GM23338 (cell line): ENCODE data around the gene MRGPRG. TPM values are rescaled to one million over a fixed set of nuclear protein-coding genes. Genes with fewer than 3 reads are reported as not detected.

Experiments
- ATAC-seq: fragments of 200-7000 bp; cut with Tn5 transposase; 3 replicates; pipeline ENCODE4 v1.9.1; 2020
- DNase-seq: peaks from one replicate; pipeline ENCODE4 v3.0.0-alpha.2; 2015; ENCODE audit warnings: low spot score
- H2AFZ ChIP-seq: fragments of 200-600 bp; sonication (generic); 2 replicates; pipeline ENCODE4 v1.8.0; 2016; ENCODE audit warnings: antibody characterized with exemption, mild to moderate bottlenecking, moderate library complexity
- H3F3A ChIP-seq: fragments of 200-600 bp; sonication (generic); replicated peaks from 2 replicates; pipeline ENCODE4 v1.8.0; 2017; ENCODE audit warnings: antibody characterized with exemption, mixed run types, low read depth
- H3K27ac ChIP-seq: fragments of 200-600 bp; sonication (generic); 2 replicates; pipeline ENCODE4 v1.6.1; 2016; ENCODE audit warnings: low read depth
- H3K27me3 ChIP-seq: fragments of 200-600 bp; sonication (generic); 2 replicates; pipeline ENCODE4 v1.8.0; 2016; ENCODE audit warnings: mild to moderate bottlenecking, mixed run types, moderate library complexity; ENCODE audit not compliant: insufficient read depth
- H3K36me3 ChIP-seq: fragments of 200-600 bp; sonication (generic); 2 replicates; pipeline ENCODE4 v1.8.0; 2016; ENCODE audit warnings: mild to moderate bottlenecking; ENCODE audit not compliant: insufficient read depth
- H3K4me1 ChIP-seq: fragments of 200-600 bp; sonication (generic); 2 replicates; pipeline ENCODE4 v1.8.0; 2016; ENCODE audit warnings: mild to moderate bottlenecking, moderate library complexity; ENCODE audit not compliant: insufficient read depth
- H3K4me2 ChIP-seq: fragments of 200-600 bp; sonication (generic); 2 replicates; pipeline ENCODE4 v1.7.1; 2017; ENCODE audit warnings: mixed run types
- H3K4me3 ChIP-seq: fragments of 200-600 bp; sonication (generic); 2 replicates; pipeline ENCODE4 v1.6.1; 2016; ENCODE audit warnings: mixed run types
- H3K79me2 ChIP-seq: fragments of 200-600 bp; sonication (generic); replicated peaks from 2 replicates; pipeline ENCODE4 v1.8.0; 2017; ENCODE audit warnings: mild to moderate bottlenecking; ENCODE audit not compliant: insufficient read depth
- H3K9me2 ChIP-seq: fragments of 200-600 bp; sonication (generic); 2 replicates; pipeline ENCODE4 v1.8.0; 2017; ENCODE audit not compliant: insufficient read depth
- H4K20me1 ChIP-seq: fragments of 200-600 bp; sonication (generic); replicated peaks from 2 replicates; pipeline ENCODE4 v1.8.0; 2017; ENCODE audit warnings: mild to moderate bottlenecking; ENCODE audit not compliant: insufficient read depth
- H3K27ac Mint-ChIP-seq: 2 replicates; pipeline ENCODE4 v1.8.0; 2020; ENCODE audit warnings: inconsistent platforms, mild to moderate bottlenecking, moderate library complexity, mixed read lengths
- H3K27me3 Mint-ChIP-seq: 3 replicates; pipeline ENCODE4 v1.8.0; 2022; ENCODE audit warnings: low read depth, mild to moderate bottlenecking, moderate library complexity, mixed read lengths, inconsistent platforms; ENCODE audit not compliant: insufficient read depth, poor library complexity
- H3K36me3 Mint-ChIP-seq: 3 replicates; pipeline ENCODE4 v1.8.0; 2021; ENCODE audit warnings: low read depth, mild to moderate bottlenecking, inconsistent platforms, moderate library complexity, mixed read lengths
- H3K4me1 Mint-ChIP-seq: 3 replicates; pipeline ENCODE4 v1.8.0; 2020; ENCODE audit warnings: mild to moderate bottlenecking, inconsistent platforms, mixed read lengths
- H3K4me3 Mint-ChIP-seq: 3 replicates; pipeline ENCODE4 v1.8.0; 2021; ENCODE audit warnings: moderate library complexity, mild to moderate bottlenecking, inconsistent platforms, mixed read lengths
- H3K9me3 Mint-ChIP-seq: 3 replicates; pipeline ENCODE4 v1.8.0; 2020; ENCODE audit warnings: moderate library complexity, mild to moderate bottlenecking, inconsistent platforms, mixed read lengths
- CREB1 ChIP-seq: fragments of 250-450 bp; sonication (Bioruptor Pico); IDR thresholded peaks from 2 replicates; pipeline ENCODE4 v1.5.0; 2020; ENCODE audit warnings: low read depth, mild to moderate bottlenecking, moderate library complexity
- ETS1 ChIP-seq: IDR thresholded peaks from 2 replicates; pipeline ENCODE4 v1.6.1; 2016; ENCODE audit warnings: antibody characterized with exemption
- EZH2 ChIP-seq: fragments of 200-600 bp; sonication (generic); IDR thresholded peaks from one replicate; pipeline ENCODE4 v1.8.0; 2017; ENCODE audit warnings: antibody characterized with exemption, mild to moderate bottlenecking, low read depth; ENCODE audit not compliant: unreplicated experiment
- EZH2phosphoT487 ChIP-seq: fragments of 200-600 bp; sonication (generic); IDR thresholded peaks from one replicate; pipeline ENCODE4 v1.8.1; 2018; ENCODE audit warnings: antibody characterized with exemption; ENCODE audit not compliant: unreplicated experiment
- JUNB ChIP-seq: IDR thresholded peaks from one replicate; pipeline ENCODE4 v1.6.1; 2016; ENCODE audit warnings: antibody characterized with exemption; ENCODE audit not compliant: unreplicated experiment
- NANOG ChIP-seq: IDR thresholded peaks from 2 replicates; pipeline ENCODE4 v1.6.1; 2016; ENCODE audit warnings: antibody characterized with exemption, borderline replicate concordance
- POLR2AphosphoS5 ChIP-seq: IDR thresholded peaks from 2 replicates; pipeline ENCODE4 v1.6.1; 2016; ENCODE audit warnings: antibody characterized with exemption, low read depth
- REST ChIP-seq: IDR thresholded peaks from one replicate; pipeline ENCODE4 v1.6.1; 2018; ENCODE audit warnings: antibody characterized with exemption; ENCODE audit not compliant: unreplicated experiment
- STAT1 ChIP-seq: IDR thresholded peaks from one replicate; pipeline ENCODE4 v1.6.1; 2016; ENCODE audit warnings: antibody characterized with exemption; ENCODE audit not compliant: unreplicated experiment
- ZNF114 ChIP-seq: fragments of 250-450 bp; sonication (Bioruptor Pico); IDR thresholded peaks from 2 replicates; pipeline ENCODE4 v1.5.0; 2020; ENCODE audit warnings: mild to moderate bottlenecking, moderate library complexity
- ZNF331 ChIP-seq: fragments of 250-450 bp; sonication (Bioruptor Pico); IDR thresholded peaks from 2 replicates; pipeline ENCODE4 v1.5.0; 2020; ENCODE audit warnings: low read depth, mild to moderate bottlenecking, moderate library complexity
- ZNF462 ChIP-seq: fragments of 250-450 bp; sonication (Bioruptor Pico); IDR thresholded peaks from 2 replicates; pipeline ENCODE4 v1.5.0; 2020; ENCODE audit warnings: mild to moderate bottlenecking, moderate library complexity
- polyA plus RNA-seq: library from polyadenylated mRNA; unstranded; fragments of >200 nt; fragmentation: Nextera tagmentation; extraction: Ambion mirVana; gene quantifications from 2 replicates; pipeline ENCODE4 v1.2.1, GENCODE V29; 2016
- total RNA-seq: library from RNA; depleted of rRNA; stranded (reverse); fragments of >200 nt; shearing (Covaris generic); gene quantifications from 2 replicates; pipeline ENCODE4 v1.2.3, GENCODE V29; 2014
- TF ChIP-seq, protein P1 (sequence below), 2 experiments: fragments of 200-600 bp in 1 of 2; sonication (generic) in 1 of 2; conservative IDR thresholded peaks; 2 replicates each; pipeline versions ENCODE4 v1.5.1 to v1.6.1; 2016 to 2017; ENCODE audit warnings: antibody characterized with exemption in 2 of 2, low read depth in 2 of 2, mild to moderate bottlenecking in 2 of 2, moderate library complexity in 1 of 2

MRGPRG gene
- total and polyA plus RNA-seq, 2 experiments from 2014 or later: not detected

- no peak for DNase-seq
- H3K4me1 Mint-ChIP-seq: peaks cover 5% of the 10 kb centered on the region
- TF ChIP-seq POLR2AphosphoS5: no peak
- no peak for TF ChIP-seq ZNF331
- no peak for TF ChIP-seq ZNF462 (CRISPR knock-in tag)
- TF ChIP-seq REST: no peak
- TF ChIP-seq EZH2phosphoT487: no peak
- TF ChIP-seq JUNB: no peak
- no peak for TF ChIP-seq NANOG
- no peak for TF ChIP-seq ZNF114
- no peak for TF ChIP-seq CREB1 (CRISPR knock-in tag)
- TF ChIP-seq, protein P1, sequence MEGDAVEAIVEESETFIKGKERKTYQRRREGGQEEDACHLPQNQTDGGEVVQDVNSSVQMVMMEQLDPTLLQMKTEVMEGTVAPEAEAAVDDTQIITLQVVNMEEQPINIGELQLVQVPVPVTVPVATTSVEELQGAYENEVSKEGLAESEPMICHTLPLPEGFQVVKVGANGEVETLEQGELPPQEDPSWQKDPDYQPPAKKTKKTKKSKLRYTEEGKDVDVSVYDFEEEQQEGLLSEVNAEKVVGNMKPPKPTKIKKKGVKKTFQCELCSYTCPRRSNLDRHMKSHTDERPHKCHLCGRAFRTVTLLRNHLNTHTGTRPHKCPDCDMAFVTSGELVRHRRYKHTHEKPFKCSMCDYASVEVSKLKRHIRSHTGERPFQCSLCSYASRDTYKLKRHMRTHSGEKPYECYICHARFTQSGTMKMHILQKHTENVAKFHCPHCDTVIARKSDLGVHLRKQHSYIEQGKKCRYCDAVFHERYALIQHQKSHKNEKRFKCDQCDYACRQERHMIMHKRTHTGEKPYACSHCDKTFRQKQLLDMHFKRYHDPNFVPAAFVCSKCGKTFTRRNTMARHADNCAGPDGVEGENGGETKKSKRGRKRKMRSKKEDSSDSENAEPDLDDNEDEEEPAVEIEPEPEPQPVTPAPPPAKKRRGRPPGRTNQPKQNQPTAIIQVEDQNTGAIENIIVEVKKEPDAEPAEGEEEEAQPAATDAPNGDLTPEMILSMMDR (conservative IDR thresholded peaks at IDR 0.05; ENCODE audit: low read depth in 2 of 2): no peak
- no peak for TF ChIP-seq STAT1
- no peak for TF ChIP-seq EZH2
- no peak for TF ChIP-seq ETS1
- H3K36me3 Mint-ChIP-seq: no peaks in the 10 kb centered on the region; the same call in 2 of the 3 replicates
- H3K36me3 ChIP-seq: no peaks in the 10 kb centered on the region
- no peak overlapping the region for H3K4me3 ChIP-seq
- no peak overlapping the region for H2AFZ ChIP-seq
- ATAC-seq: no peak
- H3K27me3 Mint-ChIP-seq: peaks cover 13% of the 10 kb centered on the region
- H3K4me3 Mint-ChIP-seq: no peak overlapping the region
- H3K9me3 Mint-ChIP-seq: peaks cover 9% of the 10 kb centered on the region
- no peak overlapping the region for H3K4me2 ChIP-seq
- no peaks in the 10 kb centered on the region for H3K79me2 ChIP-seq
- H4K20me1 ChIP-seq: no peaks in the 10 kb centered on the region
- no peak overlapping the region for H3K27ac ChIP-seq
- no peaks in the 10 kb centered on the region for H3K4me1 ChIP-seq
- no peaks in the 10 kb centered on the region for H3K27me3 ChIP-seq
- peaks cover 17% of the 10 kb centered on the region; the same call in 1 of the 2 replicates for H3K9me2 ChIP-seq
- no peak overlapping the region for H3K27ac Mint-ChIP-seq
- H3F3A ChIP-seq: no peaks in the 10 kb centered on the region
Measured at GRCh38 chr11:3174387-3174786, 44.2 kb downstream of the MRGPRG start.
